Central memory CD4-positive, alpha-beta T cell (primary cell): Measurements from ENCODE around the gene AHI1.

Experiments
- DNase-seq: peaks from one replicate; pipeline ENCODE4 v3.0.0; 2022
- total RNA-seq, 3 experiments: gene quantifications; one replicate each; lab custom pipeline; 2026; lab: John Stamatoyannopoulos, UW

Gene AHI1
- total RNA-seq, result 41.5 to 108 (median 97.8) reads per million in 3 experiments

GRCh38 chr6:135497412-135498184 is at the start of gene AHI1:
TSS of gene AHI1 (minus strand) at chr6:135497740. CDS start at chr6:135492237, 5,503 bp downstream.
- DNase-seq, result peak; percentile 72

GRCh38 chr6:135546680-135547418 is 49.3 kb upstream of the AHI1 start:
- DNase-seq, result no peak

GRCh38 chr6:135546206-135546605 is 48.7 kb upstream of the AHI1 start:
- DNase-seq, result no peak

GRCh38 chr6:135540207-135540840 is 42.8 kb upstream of the AHI1 start:
- DNase-seq, result no peak

- DNase-seq, result no peak
These were observed 40.3 kb upstream of the AHI1 start for GRCh38 chr6:135537741-135538301.

- peak; percentile 14 for DNase-seq
These were observed 38.5 kb upstream of the AHI1 start for GRCh38 chr6:135535989-135536414.

- no peak for DNase-seq
These were observed 37.3 kb upstream of the AHI1 start for GRCh38 chr6:135534773-135535380.

- no peak for DNase-seq
These were observed 35.0 kb upstream of the AHI1 start for GRCh38 chr6:135532559-135532958.

GRCh38 chr6:135531954-135532490 is 34.5 kb upstream of the AHI1 start:
- DNase-seq, result no peak

- no peak for DNase-seq
These were observed 32.6 kb upstream of the AHI1 start for GRCh38 chr6:135530113-135530512.

- no peak for DNase-seq
These were observed 30.4 kb upstream of the AHI1 start for GRCh38 chr6:135527960-135528249.

GRCh38 chr6:135527116-135527959 is 29.8 kb upstream of the AHI1 start:
- no peak for DNase-seq

GRCh38 chr6:135525594-135525993 is 28.1 kb upstream of the AHI1 start:
- no peak for DNase-seq

GRCh38 chr6:135522965-135523692 is 25.6 kb upstream of the AHI1 start:
- DNase-seq, result no peak

GRCh38 chr6:135521431-135521830 is 23.9 kb upstream of the AHI1 start:
- no peak for DNase-seq

- no peak for DNase-seq
These were observed 23.2 kb upstream of the AHI1 start for GRCh38 chr6:135520781-135521180.

GRCh38 chr6:135519348-135519747 is 21.8 kb upstream of the AHI1 start:
- no peak for DNase-seq

GRCh38 chr6:135517527-135517926 is 20.0 kb upstream of the AHI1 start:
- no peak for DNase-seq

- no peak for DNase-seq
These were observed 17.2 kb upstream of the AHI1 start for GRCh38 chr6:135514706-135515105.

GRCh38 chr6:135506270-135506997 is 8.9 kb upstream of the AHI1 start:
- DNase-seq, result peak; percentile 33
